ENCODE results near the gene DHDDS. TPM values are rescaled to one million over a fixed set of nuclear protein-coding genes. Genes with fewer than 3 reads are reported as not detected.

DHDDS gene
- total and polyA plus RNA-seq, 4 experiments from 2014 or later, result 23.3 to 46.2 (median 35.5) TPM

DNA sequence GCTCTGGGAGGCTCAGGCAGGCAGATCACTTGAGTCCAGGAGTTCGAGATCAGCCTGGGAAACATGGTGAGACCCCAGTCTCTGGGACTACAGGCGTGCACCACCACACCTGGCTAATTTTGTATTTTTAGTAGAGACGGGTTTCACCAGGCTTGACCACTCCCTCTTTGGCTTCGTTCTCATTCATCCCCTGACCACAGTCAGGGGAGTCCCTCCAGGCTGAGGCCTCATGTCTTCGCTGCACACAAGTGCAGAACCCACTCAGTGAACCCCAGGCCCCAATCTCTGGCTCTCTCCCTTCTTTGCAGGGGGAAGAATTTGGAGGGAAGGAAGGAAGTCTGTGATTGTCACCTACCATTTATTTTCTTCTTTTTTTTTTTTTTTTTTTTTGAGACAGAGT lies 88.2 kb downstream of the DHDDS start:
- CTCF ChIA-PET (ENCODE audit: partially characterized antibody), result interaction anchor here (1.4 kb wide), 1 partner anchor 18 kb away, joined by 4 read pairs; no protein-coding TSS in a partner anchor
- no peaks in the 10 kb centered on the region for H3K27me3 ChIP-seq (ENCODE audit: insufficient read depth, low read length)
- Mint-ChIP-seq H3K36me3 (no peaks in the 10 kb centered on the region), H3K4me1 (peaks cover 0 to 7% (median 3%) of the 10 kb centered on the region in 4 donors), H3K9me3 (no peaks in the 10 kb centered on the region), H3K4me3 (no peak overlapping the region), H3K27me3 (peaks cover 0 to 4% of the 10 kb centered on the region in 2 donors), H3K27ac (peak overlapping the region in 1 of 7 donors; percentile 53)
- intact Hi-C loops (cut with micrococcal nuclease), result no loop called here
- no peak overlapping the region for H3K4me3 ChIP-seq (ENCODE audit: low read length in 2 of 2)
- POLR2A ChIA-PET (ENCODE audit: partially characterized antibody), result no interaction called here
- H3K9me3 ChIP-seq (ENCODE audit: control insufficient read depth in 1 of 2, low read length in 2 of 2), result no peaks in the 10 kb centered on the region
- H3K4me1 ChIP-seq (ENCODE audit: insufficient read depth, low read length), result no peaks in the 10 kb centered on the region
- no peak overlapping the region for H3K27ac ChIP-seq (ENCODE audit: low read depth, low read length)
- no peaks in the 10 kb centered on the region for H3K36me3 ChIP-seq (ENCODE audit: insufficient read depth, low read length)
- no peak for DNase-seq

Other genes with a start within 250 kb of the DHDDS start
- gene CATSPER4, start 241.7 kb upstream of the DHDDS start, total RNA-seq, result not detected
- gene CATSPER4, start 241.7 kb upstream of the DHDDS start, polyA plus RNA-seq, result not detected
- gene CEP85, start 198.1 kb upstream of the DHDDS start, total RNA-seq, result 10 to 100 TPM; 20.4 to 21.9 TPM
- gene CEP85, start 198.1 kb upstream of the DHDDS start, polyA plus RNA-seq, result 1 to 10 TPM; 6.7 to 9.4 TPM
- gene SH3BGRL3, start 152.2 kb upstream of the DHDDS start, total RNA-seq, result 100 to 1,000 TPM; 293 to 305 TPM
- 1,000 to 10,000 TPM in 1 of 2 donors, 100 to 1,000 TPM in 1; 979 to 1,531 TPM for gene SH3BGRL3, start 152.2 kb upstream of the DHDDS start, polyA plus RNA-seq
- gene UBXN11, start 125.7 kb upstream of the DHDDS start, total RNA-seq, result 100 to 1,000 TPM; 115 to 117 TPM
- gene UBXN11, start 125.7 kb upstream of the DHDDS start, polyA plus RNA-seq, result 10 to 100 TPM; 13.3 to 17.4 TPM
- gene CD52, start 114.4 kb upstream of the DHDDS start, total RNA-seq, result 1,000 to 10,000 TPM; 1,302 to 1,324 TPM
- over 10,000 TPM in 1 of 2 donors, 1,000 to 10,000 TPM in 1; 8,660 to 12,303 TPM for gene CD52, start 114.4 kb upstream of the DHDDS start, polyA plus RNA-seq
- 1 to 10 TPM; 5.7 to 6.7 TPM for gene CRYBG2, start 78.2 kb upstream of the DHDDS start, total RNA-seq
- gene CRYBG2, start 78.2 kb upstream of the DHDDS start, polyA plus RNA-seq, result 1 to 10 TPM in 1 of 2 donors, under 1 TPM in 1; 0.27 to 3.8 TPM
- not detected for gene ZNF683, start 59.6 kb upstream of the DHDDS start, total RNA-seq
- gene ZNF683, start 59.6 kb upstream of the DHDDS start, polyA plus RNA-seq, result under 1 TPM; 0.49 to 0.63 TPM
- gene LIN28A, start 21.5 kb upstream of the DHDDS start, total RNA-seq, result not detected
- not detected for gene LIN28A, start 21.5 kb upstream of the DHDDS start, polyA plus RNA-seq
- 100 to 1,000 TPM; 341 to 361 TPM for gene HMGN2, start 40.1 kb downstream of the DHDDS start, total RNA-seq
- 100 to 1,000 TPM; 566 to 681 TPM for gene HMGN2, start 40.1 kb downstream of the DHDDS start, polyA plus RNA-seq
- gene RPS6KA1, start 97.4 kb downstream of the DHDDS start, total RNA-seq, result 100 to 1,000 TPM; 106 to 108 TPM
- gene RPS6KA1, start 97.4 kb downstream of the DHDDS start, polyA plus RNA-seq, result 100 to 1,000 TPM; 180 to 215 TPM